Measurements from ENCODE around the gene PRKACA.

GRCh38 chr19:14102756-14103155 lies 14.8 kb downstream of the PRKACA start:
- TF ChIP-seq EZH2 (IDR thresholded peaks at IDR 0.05; ENCODE audit: insufficient read depth, poor library complexity, severe bottlenecking) (no peak), EZH2phosphoT487 (IDR thresholded peaks at IDR 0.05; ENCODE audit: insufficient read depth, low read depth) (no peak)

Data from GM23248 (cell line).